SH-SY5Y (cell line): ENCODE measurements around the gene ELK4.

ENCODE experiments used
- GATA2 ChIP-seq: IDR thresholded peaks from 2 replicates; pipeline ENCODE4 v1.6.1; 2011; ENCODE audit warnings: mild to moderate bottlenecking, low read depth, low read length
- GATA3 ChIP-seq: IDR thresholded peaks from 2 replicates; pipeline ENCODE4 v1.6.1; 2011; ENCODE audit warnings: low read depth, mild to moderate bottlenecking, low read length, moderate library complexity

DNA sequence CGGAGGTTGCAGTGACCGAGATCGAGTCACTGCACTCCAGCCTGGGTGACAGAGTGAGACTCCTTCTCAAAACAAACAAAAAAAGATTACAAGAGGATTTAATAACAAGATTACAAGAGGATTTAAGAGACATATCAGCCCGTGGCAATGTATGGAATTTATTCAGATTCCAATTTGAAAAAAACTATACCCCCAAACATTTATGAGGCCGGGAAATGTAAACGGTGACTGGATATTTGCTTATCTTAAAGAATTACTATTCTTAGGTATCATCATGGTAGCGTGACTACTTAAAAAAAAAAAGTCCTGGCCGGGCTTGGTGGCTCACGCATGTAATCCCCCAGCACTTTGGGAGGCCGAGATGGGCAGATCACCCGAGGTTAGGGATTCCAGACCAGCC, 21.2 kb upstream of the ELK4 start:
- TF ChIP-seq GATA2 (no peak), GATA3 (no peak)
